Lower leg skin (tissue), 3 donors: ENCODE results near the gene ADAMTS14.

Experiments
- CTCF ChIP-seq, 3 donors: fragments of 450-650 bp; IDR thresholded peaks; one replicate each; pipeline ENCODE4 v1.5.1; 2016; ENCODE audit warnings: antibody characterized with exemption in 3 of 3, mild to moderate bottlenecking in 3 of 3, moderate library complexity in 2 of 3
- POLR2A ChIP-seq, 2 donors: fragments of 450-650 bp; IDR thresholded peaks; one replicate each; pipeline ENCODE4 v1.6.1; 2016 to 2017; ENCODE audit warnings: antibody characterized with exemption in 2 of 2, mild to moderate bottlenecking in 1 of 2, moderate library complexity in 1 of 2

GRCh38 chr10:70629338-70629737, 43.0 kb upstream of the ADAMTS14 start:
- TF ChIP-seq CTCF (IDR thresholded peaks at IDR 0.05) (no peak), POLR2A (IDR thresholded peaks at IDR 0.05) (no peak)
